ENCODE data around the gene CDK18.

CDK18 gene

DNA sequence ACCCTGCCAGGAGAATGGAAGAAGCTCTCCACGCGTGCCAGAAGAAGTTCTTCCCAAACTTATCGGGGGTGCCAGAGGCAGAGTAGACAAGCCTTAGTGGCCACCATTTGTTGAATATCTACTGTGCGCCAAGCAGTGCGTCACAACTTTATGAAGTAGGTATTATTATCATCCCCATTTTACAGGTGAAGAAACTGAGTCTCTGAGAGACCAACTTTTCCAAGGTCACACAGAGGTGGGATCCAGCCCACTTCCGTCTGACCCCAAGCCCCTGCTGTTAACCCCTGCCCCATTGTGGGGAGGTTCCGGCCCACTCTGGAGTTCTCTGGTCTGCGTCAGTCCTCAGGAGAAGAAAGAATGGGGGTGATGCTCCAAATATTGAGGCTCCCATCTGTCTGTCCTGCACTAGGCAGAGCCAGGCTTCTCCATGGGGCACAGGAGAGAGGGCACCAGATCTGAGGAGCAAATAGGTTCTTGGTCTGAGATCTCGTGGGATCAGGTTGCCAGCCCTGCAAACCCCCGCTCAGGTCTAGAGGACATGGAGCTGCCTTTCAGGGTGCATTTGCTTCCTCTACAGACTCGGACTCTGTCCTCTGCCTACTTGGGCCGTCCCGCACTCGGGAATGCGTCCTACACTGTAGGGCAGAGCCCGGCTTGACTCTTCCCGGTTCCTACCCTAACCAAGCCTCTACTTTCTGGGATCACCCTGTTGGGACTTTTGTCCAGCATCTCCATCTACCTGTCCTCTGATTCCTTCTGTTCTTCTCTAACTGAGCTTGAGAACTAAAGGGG, 2.1 kb downstream of the CDK18 start:
- no peak for FAIRE-seq
- DNase-seq (ENCODE audit: insufficient read length, low spot score): no peak
- TF ChIP-seq, protein P1, sequence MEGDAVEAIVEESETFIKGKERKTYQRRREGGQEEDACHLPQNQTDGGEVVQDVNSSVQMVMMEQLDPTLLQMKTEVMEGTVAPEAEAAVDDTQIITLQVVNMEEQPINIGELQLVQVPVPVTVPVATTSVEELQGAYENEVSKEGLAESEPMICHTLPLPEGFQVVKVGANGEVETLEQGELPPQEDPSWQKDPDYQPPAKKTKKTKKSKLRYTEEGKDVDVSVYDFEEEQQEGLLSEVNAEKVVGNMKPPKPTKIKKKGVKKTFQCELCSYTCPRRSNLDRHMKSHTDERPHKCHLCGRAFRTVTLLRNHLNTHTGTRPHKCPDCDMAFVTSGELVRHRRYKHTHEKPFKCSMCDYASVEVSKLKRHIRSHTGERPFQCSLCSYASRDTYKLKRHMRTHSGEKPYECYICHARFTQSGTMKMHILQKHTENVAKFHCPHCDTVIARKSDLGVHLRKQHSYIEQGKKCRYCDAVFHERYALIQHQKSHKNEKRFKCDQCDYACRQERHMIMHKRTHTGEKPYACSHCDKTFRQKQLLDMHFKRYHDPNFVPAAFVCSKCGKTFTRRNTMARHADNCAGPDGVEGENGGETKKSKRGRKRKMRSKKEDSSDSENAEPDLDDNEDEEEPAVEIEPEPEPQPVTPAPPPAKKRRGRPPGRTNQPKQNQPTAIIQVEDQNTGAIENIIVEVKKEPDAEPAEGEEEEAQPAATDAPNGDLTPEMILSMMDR (IDR thresholded peaks at IDR 0.05; ENCODE audit: insufficient read depth, missing control alignments): no peak

DNA sequence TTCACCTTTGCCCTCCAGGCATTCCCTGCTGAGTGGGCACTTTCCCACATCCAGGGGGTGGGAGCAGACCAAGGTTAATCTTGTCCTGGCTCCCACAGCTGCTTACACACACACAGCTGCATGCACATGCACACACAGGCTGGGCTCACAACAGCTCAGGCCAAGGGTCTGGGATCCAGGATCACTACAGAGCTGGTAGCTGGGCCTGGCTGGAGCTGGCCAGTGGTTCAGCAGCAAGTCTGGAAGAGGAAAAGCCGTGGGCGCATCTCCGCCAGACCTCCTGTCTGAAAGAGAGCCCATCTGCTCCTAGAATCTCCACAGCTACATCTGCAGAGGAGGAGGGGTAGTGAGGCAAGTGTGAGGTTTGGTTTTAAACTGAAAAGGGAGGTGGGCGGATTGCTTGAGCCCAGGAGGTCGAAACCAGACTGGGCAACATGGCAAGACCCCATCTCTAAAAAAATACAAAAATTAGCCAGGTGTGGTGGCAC, 3.8 kb downstream of the CDK18 start:
- TF ChIP-seq, protein P1 (IDR thresholded peaks at IDR 0.05; ENCODE audit: insufficient read depth, missing control alignments): no peak
- DNase-seq (ENCODE audit: insufficient read length, low spot score) (no peak), FAIRE-seq (no peak)

DNA sequence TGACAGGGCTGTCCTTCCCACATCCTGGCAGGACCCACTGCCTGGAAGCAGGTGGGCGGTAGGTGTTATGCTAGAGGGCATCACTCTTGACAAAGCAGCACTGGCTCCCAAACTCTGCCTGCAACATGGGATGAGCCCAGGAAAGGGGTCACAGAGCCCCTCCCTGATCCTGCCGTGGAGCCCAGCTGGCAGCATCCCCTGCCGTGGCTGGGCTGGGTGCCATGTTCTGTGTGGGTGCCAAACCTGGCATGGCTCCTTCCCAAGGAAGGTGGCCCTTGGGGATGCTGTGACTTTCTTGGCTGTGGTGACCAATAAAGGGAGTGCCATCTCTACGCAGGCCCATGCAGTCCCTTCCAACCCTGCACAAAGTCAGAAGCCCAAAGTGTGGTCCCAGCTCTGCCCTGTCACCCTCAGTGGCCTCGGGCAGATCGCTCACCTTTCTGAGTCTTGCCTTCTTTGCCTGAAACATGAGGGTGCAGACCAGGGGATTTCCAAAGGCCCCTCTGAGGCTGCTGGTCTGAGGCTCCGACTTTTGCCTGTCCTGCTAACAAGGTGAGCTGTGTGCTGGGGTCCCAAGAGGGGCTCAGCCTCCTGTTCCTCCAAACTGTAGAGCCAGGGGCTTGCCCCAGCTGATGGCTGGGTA, 6.0 kb downstream of the CDK18 start:
- TF ChIP-seq, protein P1 (IDR thresholded peaks at IDR 0.05; ENCODE audit: insufficient read depth, missing control alignments): no peak
- FAIRE-seq (no peak), DNase-seq (ENCODE audit: insufficient read length, low spot score) (no peak)

GRCh38 chr1:205510951-205511330, 6.5 kb downstream of the CDK18 start:
- FAIRE-seq: no peak
- TF ChIP-seq, protein P1 (IDR thresholded peaks at IDR 0.05; ENCODE audit: insufficient read depth, missing control alignments): no peak

GRCh38 chr1:205512059-205513045, 7.9 kb downstream of the CDK18 start:
- FAIRE-seq: no peak

More at GRCh38 chr1:205510951-205511330, 6.5 kb downstream of the CDK18 start:
- DNase-seq (ENCODE audit: insufficient read length, low spot score): no peak

GRCh38 chr1:205513774-205514173, 9.3 kb downstream of the CDK18 start:
- no peak for FAIRE-seq
- no peak for DNase-seq (ENCODE audit: insufficient read length, low spot score)

More at GRCh38 chr1:205512059-205513045, 7.9 kb downstream of the CDK18 start:
- DNase-seq (ENCODE audit: insufficient read length, low spot score): no peak
- TF ChIP-seq, protein P1 (IDR thresholded peaks at IDR 0.05; ENCODE audit: insufficient read depth, missing control alignments): no peak

More at GRCh38 chr1:205513774-205514173, 9.3 kb downstream of the CDK18 start:
- TF ChIP-seq, protein P1 (IDR thresholded peaks at IDR 0.05; ENCODE audit: insufficient read depth, missing control alignments): no peak
